Measurements from ENCODE around the gene ECT2L. TPM values are rescaled to one million over a fixed set of nuclear protein-coding genes. Genes with fewer than 3 reads are reported as not detected.

Gene ECT2L
- total RNA-seq, 2 donors from 2014 or later, result not detected

DNA sequence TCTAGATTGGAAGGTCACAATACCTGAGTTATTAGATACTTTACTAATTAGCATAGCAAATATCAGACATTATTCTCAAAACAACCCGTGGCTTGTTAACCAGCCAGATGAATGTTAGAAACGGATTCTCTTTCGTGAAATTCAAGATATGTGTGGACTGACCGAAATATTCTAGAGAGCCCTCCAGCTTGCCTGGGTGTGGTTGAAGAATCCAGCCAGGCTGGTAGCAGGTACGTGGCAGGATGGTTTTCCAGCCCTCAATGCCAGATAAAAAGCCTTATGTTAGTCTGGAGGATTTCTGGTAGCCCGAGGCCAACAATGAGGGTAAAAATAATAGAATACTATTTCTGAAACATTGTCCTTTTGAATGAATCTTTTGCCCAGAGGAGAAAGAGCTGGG lies 19.3 kb downstream of the ECT2L start:
- TF ChIP-seq, protein P1, sequence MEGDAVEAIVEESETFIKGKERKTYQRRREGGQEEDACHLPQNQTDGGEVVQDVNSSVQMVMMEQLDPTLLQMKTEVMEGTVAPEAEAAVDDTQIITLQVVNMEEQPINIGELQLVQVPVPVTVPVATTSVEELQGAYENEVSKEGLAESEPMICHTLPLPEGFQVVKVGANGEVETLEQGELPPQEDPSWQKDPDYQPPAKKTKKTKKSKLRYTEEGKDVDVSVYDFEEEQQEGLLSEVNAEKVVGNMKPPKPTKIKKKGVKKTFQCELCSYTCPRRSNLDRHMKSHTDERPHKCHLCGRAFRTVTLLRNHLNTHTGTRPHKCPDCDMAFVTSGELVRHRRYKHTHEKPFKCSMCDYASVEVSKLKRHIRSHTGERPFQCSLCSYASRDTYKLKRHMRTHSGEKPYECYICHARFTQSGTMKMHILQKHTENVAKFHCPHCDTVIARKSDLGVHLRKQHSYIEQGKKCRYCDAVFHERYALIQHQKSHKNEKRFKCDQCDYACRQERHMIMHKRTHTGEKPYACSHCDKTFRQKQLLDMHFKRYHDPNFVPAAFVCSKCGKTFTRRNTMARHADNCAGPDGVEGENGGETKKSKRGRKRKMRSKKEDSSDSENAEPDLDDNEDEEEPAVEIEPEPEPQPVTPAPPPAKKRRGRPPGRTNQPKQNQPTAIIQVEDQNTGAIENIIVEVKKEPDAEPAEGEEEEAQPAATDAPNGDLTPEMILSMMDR (conservative IDR thresholded peaks at IDR 0.05), result no peak
- H3K27ac ChIP-seq (ENCODE audit: low read depth, low read length), result no peak overlapping the region
- H3K27me3 ChIP-seq (ENCODE audit: control insufficient read depth, insufficient read depth, low read length, poor library complexity, severe bottlenecking), result peaks cover 15% of the 10 kb centered on the region
- Mint-ChIP-seq H3K27ac (no peak overlapping the region), H3K36me3 (ENCODE audit: low read depth) (no peaks in the 10 kb centered on the region), H3K4me1 (peaks cover 13% of the 10 kb centered on the region), H3K27me3 (ENCODE audit: insufficient read depth) (peaks cover 23% of the 10 kb centered on the region), H3K4me3 (no peak overlapping the region), H3K9me3 (no peaks in the 10 kb centered on the region)
- H3K4me3 ChIP-seq (ENCODE audit: low read length), result no peak overlapping the region
- no peaks in the 10 kb centered on the region for H3K4me1 ChIP-seq (ENCODE audit: control insufficient read depth, insufficient read depth, low read length)
- H3K9ac ChIP-seq (ENCODE audit: extremely low read depth, low read length, poor library complexity, severe bottlenecking), result no peak overlapping the region
- no peaks in the 10 kb centered on the region for H3K9me3 ChIP-seq (ENCODE audit: control insufficient read depth, low read length)
- no peak for DNase-seq
- H3K36me3 ChIP-seq (ENCODE audit: control insufficient read depth, insufficient read depth, low read length), result no peaks in the 10 kb centered on the region
- whole genome bisulfite sequencing, 2 experiments (ENCODE audit: insufficient coverage in 1 of 2, insufficient read length in 1 of 2), result 90% methylated on average over 5 to 6 of the region's 6 CpGs

DNA sequence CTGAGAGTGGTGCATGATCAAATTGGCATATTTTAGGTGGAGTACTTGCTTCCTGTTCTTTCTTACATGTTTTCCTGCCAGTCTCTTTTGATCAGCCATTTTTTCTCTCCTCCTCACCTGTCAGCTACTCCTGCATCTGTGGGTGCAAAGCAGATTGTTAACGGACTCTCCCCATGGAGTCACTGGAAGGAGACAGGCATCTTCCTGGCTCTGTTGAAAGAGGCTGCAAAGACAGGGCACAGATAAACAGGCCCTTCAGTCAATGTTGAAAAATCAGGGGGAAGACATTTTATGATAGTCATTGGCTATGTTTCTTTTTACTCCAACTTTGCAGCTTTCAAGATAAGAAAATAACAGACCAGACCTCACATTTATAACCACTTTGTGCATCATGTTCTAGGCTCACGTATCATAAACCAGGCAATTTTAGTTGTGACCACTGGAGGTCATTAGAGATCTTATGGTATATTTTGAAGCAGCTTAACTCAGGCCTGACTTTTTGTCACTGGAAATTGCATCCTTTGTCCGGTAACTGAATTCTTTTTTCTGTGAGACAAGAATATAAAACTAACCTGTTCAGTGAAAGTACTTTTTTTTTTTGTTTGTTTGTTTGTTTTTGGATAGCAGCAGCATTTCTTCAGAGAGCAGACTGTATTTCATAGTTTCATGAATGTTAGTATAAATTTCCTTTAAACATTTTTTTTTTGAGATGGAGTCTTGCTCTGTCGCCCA lies 20.1 kb downstream of the ECT2L start:
- Histone ChIP-seq H3K27me3 (ENCODE audit: control insufficient read depth, insufficient read depth, low read length, poor library complexity, severe bottlenecking) (peaks cover 12% of the 10 kb centered on the region), H3K4me3 (ENCODE audit: low read length) (no peak overlapping the region), H3K9me3 (ENCODE audit: control insufficient read depth, low read length) (no peaks in the 10 kb centered on the region), H3K4me1 (ENCODE audit: control insufficient read depth, insufficient read depth, low read length) (no peaks in the 10 kb centered on the region), H3K36me3 (ENCODE audit: control insufficient read depth, insufficient read depth, low read length) (no peaks in the 10 kb centered on the region), H3K27ac (ENCODE audit: low read depth, low read length) (no peak overlapping the region), H3K9ac (ENCODE audit: extremely low read depth, low read length, poor library complexity, severe bottlenecking) (no peak overlapping the region)
- peaks cover 13% of the 10 kb centered on the region for H3K4me1 Mint-ChIP-seq
- no peak overlapping the region for H3K4me3 Mint-ChIP-seq
- H3K36me3 Mint-ChIP-seq (ENCODE audit: low read depth), result no peaks in the 10 kb centered on the region
- peaks cover 23% of the 10 kb centered on the region for H3K27me3 Mint-ChIP-seq (ENCODE audit: insufficient read depth)
- WGBS, 2 experiments (ENCODE audit: insufficient coverage in 1 of 2, insufficient read length in 1 of 2), result 53 to 63% methylated on average over 3 to 4 of the region's 4 CpGs
- no peaks in the 10 kb centered on the region for H3K9me3 Mint-ChIP-seq
- DNase-seq, result no peak
- no peak overlapping the region for H3K27ac Mint-ChIP-seq
- TF ChIP-seq, protein P1 (conservative IDR thresholded peaks at IDR 0.05), result peak; percentile 84

DNA sequence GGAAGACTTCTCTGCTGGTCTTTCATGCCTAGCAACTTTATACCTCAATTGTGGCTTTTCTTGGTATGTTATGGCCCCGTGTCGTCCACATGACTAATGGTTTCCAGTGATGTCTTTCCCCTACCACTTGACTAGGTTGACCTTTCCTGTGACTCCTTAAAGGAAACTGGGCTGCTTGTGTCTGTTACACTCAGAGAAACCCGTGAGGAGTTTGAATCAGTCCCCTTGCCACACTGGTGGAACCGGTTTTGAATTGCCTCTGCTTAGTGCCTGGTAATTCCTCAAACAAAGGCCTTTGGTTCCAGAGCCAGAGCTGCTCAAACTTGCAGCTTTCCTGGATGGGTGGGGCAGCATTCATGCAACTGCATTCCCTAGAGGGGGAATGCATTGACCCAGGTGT lies 21.9 kb downstream of the ECT2L start:
- no peak overlapping the region for H3K9ac ChIP-seq (ENCODE audit: extremely low read depth, low read length, poor library complexity, severe bottlenecking)
- Mint-ChIP-seq H3K27me3 (ENCODE audit: insufficient read depth) (peaks cover 22% of the 10 kb centered on the region), H3K4me3 (no peak overlapping the region), H3K36me3 (ENCODE audit: low read depth) (no peaks in the 10 kb centered on the region), H3K27ac (peak overlapping the region; percentile 54), H3K9me3 (no peaks in the 10 kb centered on the region), H3K4me1 (peaks cover 13% of the 10 kb centered on the region)
- 56 to 74% methylated on average over 4 of the region's 4 CpGs for WGBS, 2 experiments (ENCODE audit: insufficient coverage in 1 of 2, insufficient read length in 1 of 2)
- no peaks in the 10 kb centered on the region for H3K36me3 ChIP-seq (ENCODE audit: control insufficient read depth, insufficient read depth, low read length)
- no peaks in the 10 kb centered on the region for H3K4me1 ChIP-seq (ENCODE audit: control insufficient read depth, insufficient read depth, low read length)
- no peaks in the 10 kb centered on the region for H3K9me3 ChIP-seq (ENCODE audit: control insufficient read depth, low read length)
- no peak overlapping the region for H3K4me3 ChIP-seq (ENCODE audit: low read length)
- no peak overlapping the region for H3K27ac ChIP-seq (ENCODE audit: low read depth, low read length)
- peaks cover 12% of the 10 kb centered on the region for H3K27me3 ChIP-seq (ENCODE audit: control insufficient read depth, insufficient read depth, low read length, poor library complexity, severe bottlenecking)
- TF ChIP-seq, protein P1 (conservative IDR thresholded peaks at IDR 0.05), result no peak
- peak; percentile 87 for DNase-seq
